Activated T-helper 1 cell treated with anti-CD3 and anti-CD28 coated beads, Interleukin-12 subunit alpha, Interleukin-12 subunit beta, Interleukin-2, Interleukin-4 antibody, amounts not matched to agents 30 ng/mL and 10 ng/mL and 1 ng/mL, durations not matched to agents 14 hours and 24 hours and 36 hours (primary cell): ENCODE data around the gene KLHL8. TPM values are rescaled to one million over a fixed set of nuclear protein-coding genes. Genes with fewer than 3 reads are reported as not detected.
"Not testable (repeated sequence)": the region's sequence is repeated elsewhere in the genome, so short reads cannot be mapped to it uniquely, and the experiment has no call there.

Experiments
- DNase-seq: peaks from one replicate; pipeline ENCODE4 v3.0.0; 2021; ENCODE audit warnings: low spot score
- H3K27ac Mint-ChIP-seq: one replicate; pipeline ENCODE4 v1.8.0; 2021; ENCODE audit warnings: mild to moderate bottlenecking, mixed read lengths
- H3K27me3 Mint-ChIP-seq: one replicate; pipeline ENCODE4 v1.8.0; 2022; ENCODE audit warnings: mild to moderate bottlenecking, moderate library complexity, mixed read lengths; ENCODE audit not compliant: insufficient read depth
- H3K36me3 Mint-ChIP-seq: one replicate; pipeline ENCODE4 v1.8.0; 2021; ENCODE audit warnings: low read depth, mixed read lengths
- H3K4me1 Mint-ChIP-seq: one replicate; pipeline ENCODE4 v1.8.0; 2021; ENCODE audit warnings: low read depth, mixed read lengths
- H3K4me3 Mint-ChIP-seq: one replicate; pipeline ENCODE4 v1.8.0; 2021; ENCODE audit warnings: mild to moderate bottlenecking, moderate library complexity, mixed read lengths
- H3K9me3 Mint-ChIP-seq: one replicate; pipeline ENCODE4 v1.8.0; 2021; ENCODE audit warnings: mixed read lengths
- intact Hi-C: fragments of 100-400 bp; cut with micrococcal nuclease; formaldehyde crosslinking; loops from one replicate; pipeline ENCODE4 v1.15.1; 2024
- total RNA-seq: library from RNA; stranded (reverse); gene quantifications from 2 replicates; pipeline ENCODE4 v1.2.3, GENCODE V29; 2022

The KLHL8 gene
- total RNA-seq, 1 donor from 2014 or later, result 15.1 TPM

- no peaks in the 10 kb centered on the region for H3K9me3 Mint-ChIP-seq
- DNase-seq, result no peak
- H3K4me1 Mint-ChIP-seq, result peaks cover 15% of the 10 kb centered on the region
- no peak overlapping the region for H3K27ac Mint-ChIP-seq
- peaks cover 21% of the 10 kb centered on the region for H3K27me3 Mint-ChIP-seq
- intact Hi-C loops, result loop anchor here (5.0 kb wide), 3 partner anchors 122 to 198 kb away; partner anchors contain the start of gene NUDT9
- no peak overlapping the region for H3K4me3 Mint-ChIP-seq
- no peaks in the 10 kb centered on the region for H3K36me3 Mint-ChIP-seq
Measured at GRCh38 chr4:87224141-87224923, 3.9 kb upstream of the KLHL8 start.

GRCh38 chr4:87219632-87220093 lies 755 bp downstream of the KLHL8 start:
- H3K27me3 Mint-ChIP-seq, result peaks cover 13% of the 10 kb centered on the region
- intact Hi-C loops, result loop anchor here (1.0 to 5.0 kb wide), 10 partner anchors 10 to 627 kb away; partner anchors contain the start of genes HSD17B11 and NUDT9
- no peaks in the 10 kb centered on the region for H3K9me3 Mint-ChIP-seq
- peak overlapping the region; percentile 89 for H3K4me3 Mint-ChIP-seq
- H3K4me1 Mint-ChIP-seq, result peaks cover 17% of the 10 kb centered on the region
- DNase-seq, result no peak
- H3K27ac Mint-ChIP-seq, result peak overlapping the region; percentile 88
- H3K36me3 Mint-ChIP-seq, result no peaks in the 10 kb centered on the region

GRCh38 chr4:87217235-87217763 lies 3.1 kb downstream of the KLHL8 start:
- H3K27me3 Mint-ChIP-seq, H3K36me3 Mint-ChIP-seq, intact Hi-C loops, DNase-seq, H3K4me3 Mint-ChIP-seq, H3K9me3 Mint-ChIP-seq, H3K27ac Mint-ChIP-seq: not testable (repeated sequence)
- peaks cover 17% of the 10 kb centered on the region for H3K4me1 Mint-ChIP-seq

GRCh38 chr4:87216469-87216868 lies 3.9 kb downstream of the KLHL8 start:
- Mint-ChIP-seq H3K9me3 (no peaks in the 10 kb centered on the region), H3K27me3 (peaks cover 6% of the 10 kb centered on the region), H3K4me3 (no peak overlapping the region), H3K36me3 (no peaks in the 10 kb centered on the region), H3K4me1 (peaks cover 17% of the 10 kb centered on the region), H3K27ac (no peak overlapping the region)
- DNase-seq, result no peak
- intact Hi-C loops, result no loop called here

- no peak overlapping the region for H3K4me3 Mint-ChIP-seq
- DNase-seq, result no peak
- no peaks in the 10 kb centered on the region for H3K27me3 Mint-ChIP-seq
- H3K36me3 Mint-ChIP-seq, result no peaks in the 10 kb centered on the region
- peaks cover 12% of the 10 kb centered on the region for H3K4me1 Mint-ChIP-seq
- no peaks in the 10 kb centered on the region for H3K9me3 Mint-ChIP-seq
- intact Hi-C loops, result no loop called here
- no peak overlapping the region for H3K27ac Mint-ChIP-seq
Measured at GRCh38 chr4:87213421-87214075, 6.9 kb downstream of the KLHL8 start.

- intact Hi-C loops, result no loop called here
Measured at GRCh38 chr4:87211249-87211952, 9.0 kb downstream of the KLHL8 start.

GRCh38 chr4:87209696-87210095 lies 10.7 kb downstream of the KLHL8 start:
- Mint-ChIP-seq H3K36me3 (no peaks in the 10 kb centered on the region), H3K4me3 (peak overlapping the region; percentile 43), H3K9me3 (peaks cover 5% of the 10 kb centered on the region), H3K27me3 (no peaks in the 10 kb centered on the region), H3K4me1 (peaks cover 8% of the 10 kb centered on the region), H3K27ac (no peak overlapping the region)
- intact Hi-C loops, result loop anchor here (1.0 kb wide), 1 partner anchor 11 kb away; the partner anchor contains the start of gene KLHL8
- DNase-seq, result no peak

More at GRCh38 chr4:87211249-87211952, 9.0 kb downstream of the KLHL8 start:
- no peak for DNase-seq
- Mint-ChIP-seq H3K36me3 (no peaks in the 10 kb centered on the region), H3K9me3 (no peaks in the 10 kb centered on the region), H3K27me3 (no peaks in the 10 kb centered on the region), H3K27ac (no peak overlapping the region), H3K4me1 (peaks cover 10% of the 10 kb centered on the region), H3K4me3 (no peak overlapping the region)

- no peak for DNase-seq
- intact Hi-C loops, result loop anchor here (1.0 kb wide), 1 partner anchor 11 kb away; the partner anchor contains the start of gene KLHL8
- H3K4me3 Mint-ChIP-seq, result no peak overlapping the region
- H3K9me3 Mint-ChIP-seq, result peaks cover 5% of the 10 kb centered on the region
- H3K27ac Mint-ChIP-seq, result no peak overlapping the region
- H3K4me1 Mint-ChIP-seq, result peaks cover 8% of the 10 kb centered on the region
- no peaks in the 10 kb centered on the region for H3K27me3 Mint-ChIP-seq
- peaks cover 2% of the 10 kb centered on the region for H3K36me3 Mint-ChIP-seq
Measured at GRCh38 chr4:87209182-87209581, 11.2 kb downstream of the KLHL8 start.

- no peak overlapping the region for H3K4me3 Mint-ChIP-seq
- peaks cover under 1% of the 10 kb centered on the region for H3K4me1 Mint-ChIP-seq
- H3K27me3 Mint-ChIP-seq, result no peaks in the 10 kb centered on the region
- no peak for DNase-seq
- intact Hi-C loops, result no loop called here
- H3K27ac Mint-ChIP-seq, result no peak overlapping the region
- H3K36me3 Mint-ChIP-seq, result peaks cover 11% of the 10 kb centered on the region
- H3K9me3 Mint-ChIP-seq, result peaks cover 24% of the 10 kb centered on the region
Measured at GRCh38 chr4:87204559-87204958, 15.9 kb downstream of the KLHL8 start.

- H3K9me3 Mint-ChIP-seq, result peaks cover 6% of the 10 kb centered on the region
- intact Hi-C loops, result no loop called here
- no peak overlapping the region for H3K4me3 Mint-ChIP-seq
- no peak overlapping the region for H3K27ac Mint-ChIP-seq
- H3K27me3 Mint-ChIP-seq, result no peaks in the 10 kb centered on the region
- peaks cover 7% of the 10 kb centered on the region for H3K4me1 Mint-ChIP-seq
- peaks cover 6% of the 10 kb centered on the region for H3K36me3 Mint-ChIP-seq
- no peak for DNase-seq
Measured at GRCh38 chr4:87196927-87197326, 23.5 kb downstream of the KLHL8 start.

- intact Hi-C loops, result no loop called here
- no peaks in the 10 kb centered on the region for H3K27me3 Mint-ChIP-seq
- peaks cover 2% of the 10 kb centered on the region for H3K36me3 Mint-ChIP-seq
- H3K4me3 Mint-ChIP-seq, result no peak overlapping the region
- peaks cover 1% of the 10 kb centered on the region for H3K9me3 Mint-ChIP-seq
- H3K4me1 Mint-ChIP-seq, result peaks cover 7% of the 10 kb centered on the region
- no peak overlapping the region for H3K27ac Mint-ChIP-seq
- DNase-seq, result no peak
Measured at GRCh38 chr4:87196146-87196545, 24.3 kb downstream of the KLHL8 start.

GRCh38 chr4:87193958-87194675 lies 26.3 kb downstream of the KLHL8 start:
- no peaks in the 10 kb centered on the region for H3K27me3 Mint-ChIP-seq
- intact Hi-C loops, result no loop called here
- no peaks in the 10 kb centered on the region for H3K9me3 Mint-ChIP-seq
- H3K36me3 Mint-ChIP-seq, result no peaks in the 10 kb centered on the region
- no peak overlapping the region for H3K27ac Mint-ChIP-seq
- DNase-seq, result no peak
- H3K4me1 Mint-ChIP-seq, result peaks cover 3% of the 10 kb centered on the region
- no peak overlapping the region for H3K4me3 Mint-ChIP-seq
